Ectodermal cell (in vitro differentiated cells): ENCODE data around the gene ISCA2.

ENCODE experiments used
- H3K27ac ChIP-seq: 2 replicates; pipeline ENCODE4 v1.7.0; 2013; ENCODE audit warnings: mild to moderate bottlenecking, low read depth, low read length; ENCODE audit not compliant: insufficient read depth, poor library complexity, severe bottlenecking
- H3K27me3 ChIP-seq: 2 replicates; pipeline ENCODE4 v1.7.0; 2013; ENCODE audit warnings: mild to moderate bottlenecking, low read length; ENCODE audit not compliant: insufficient read depth, control insufficient read depth, poor library complexity, severe bottlenecking
- H3K36me3 ChIP-seq: one replicate; pipeline ENCODE4 v1.7.0; 2013; ENCODE audit warnings: low read length; ENCODE audit not compliant: control insufficient read depth, insufficient read depth
- H3K4me1 ChIP-seq: one replicate; pipeline ENCODE4 v1.7.0; 2013; ENCODE audit warnings: low read length; ENCODE audit not compliant: control insufficient read depth, insufficient read depth
- H3K4me3 ChIP-seq: 2 replicates; pipeline ENCODE4 v1.7.0; 2013; ENCODE audit warnings: low read depth, low read length, control low read depth; ENCODE audit not compliant: insufficient read depth
- H3K9me3 ChIP-seq: 2 replicates; pipeline ENCODE4 v1.7.0; 2013; ENCODE audit warnings: mild to moderate bottlenecking, low read length, moderate library complexity; ENCODE audit not compliant: control insufficient read depth
- WGBS, 2 experiments: methylation state at CpG; one replicate each; pipeline ENCODE4 v1.1.7; 2013; ENCODE audit warnings: missing lambda C conversion rate in 2 of 2; 5-methylcytosine and 5-hydroxymethylcytosine counted together

The ISCA2 gene

GRCh38 chr14:74464785-74465184 is 28.8 kb upstream of the ISCA2 start:
- 96 to 97% methylated on average over 3 of the region's 3 CpGs for WGBS, 2 experiments

GRCh38 chr14:74465335-74465734 is 28.2 kb upstream of the ISCA2 start:
- 89 to 94% methylated on average over 2 of the region's 2 CpGs for WGBS, 2 experiments
- Histone ChIP-seq H3K9me3 (no peaks in the 10 kb centered on the region), H3K4me1 (no peaks in the 10 kb centered on the region), H3K27me3 (no peaks in the 10 kb centered on the region), H3K4me3 (no peak overlapping the region), H3K36me3 (no peaks in the 10 kb centered on the region), H3K27ac (no peak overlapping the region)

More at GRCh38 chr14:74464785-74465184, 28.8 kb upstream of the ISCA2 start:
- no peak overlapping the region for H3K4me3 ChIP-seq
- no peak overlapping the region for H3K27ac ChIP-seq
- no peaks in the 10 kb centered on the region for H3K36me3 ChIP-seq
- no peaks in the 10 kb centered on the region for H3K4me1 ChIP-seq
- no peaks in the 10 kb centered on the region for H3K27me3 ChIP-seq
- H3K9me3 ChIP-seq, result no peaks in the 10 kb centered on the region

- no peak overlapping the region for H3K4me3 ChIP-seq
- H3K36me3 ChIP-seq, result no peaks in the 10 kb centered on the region
- no peak overlapping the region for H3K27ac ChIP-seq
- 89 to 95% methylated on average over 3 of the region's 3 CpGs for WGBS, 2 experiments
- no peaks in the 10 kb centered on the region for H3K9me3 ChIP-seq
- no peaks in the 10 kb centered on the region for H3K27me3 ChIP-seq
- no peaks in the 10 kb centered on the region for H3K4me1 ChIP-seq
These were observed 25.1 kb upstream of the ISCA2 start for GRCh38 chr14:74468513-74468912.

- no peak overlapping the region for H3K4me3 ChIP-seq
- no peaks in the 10 kb centered on the region for H3K36me3 ChIP-seq
- H3K4me1 ChIP-seq, result no peaks in the 10 kb centered on the region
- 95 to 97% methylated on average over 7 of the region's 7 CpGs for WGBS, 2 experiments
- no peak overlapping the region for H3K27ac ChIP-seq
- H3K27me3 ChIP-seq, result no peaks in the 10 kb centered on the region
- no peaks in the 10 kb centered on the region for H3K9me3 ChIP-seq
These were observed 23.7 kb upstream of the ISCA2 start for GRCh38 chr14:74469548-74470518.

GRCh38 chr14:74472601-74473000 is 21.0 kb upstream of the ISCA2 start:
- Histone ChIP-seq H3K27me3 (no peaks in the 10 kb centered on the region), H3K4me3 (no peak overlapping the region), H3K36me3 (no peaks in the 10 kb centered on the region), H3K4me1 (peaks cover 13% of the 10 kb centered on the region), H3K9me3 (no peaks in the 10 kb centered on the region), H3K27ac (no peak overlapping the region)
- 91 to 96% methylated on average over 2 of the region's 2 CpGs for WGBS, 2 experiments

- Histone ChIP-seq H3K27ac (no peak overlapping the region), H3K9me3 (no peaks in the 10 kb centered on the region), H3K4me1 (peaks cover 20% of the 10 kb centered on the region), H3K36me3 (no peaks in the 10 kb centered on the region), H3K27me3 (no peaks in the 10 kb centered on the region), H3K4me3 (no peak overlapping the region)
- 86 to 95% methylated on average over 2 of the region's 2 CpGs for WGBS, 2 experiments
These were observed 19.2 kb upstream of the ISCA2 start for GRCh38 chr14:74474376-74474775.

GRCh38 chr14:74475678-74476077 is 17.9 kb upstream of the ISCA2 start:
- Histone ChIP-seq H3K9me3 (no peaks in the 10 kb centered on the region), H3K4me3 (no peak overlapping the region), H3K27ac (no peak overlapping the region), H3K27me3 (no peaks in the 10 kb centered on the region), H3K4me1 (peaks cover 20% of the 10 kb centered on the region), H3K36me3 (peaks cover 6% of the 10 kb centered on the region)
- 95 to 98% methylated on average over 3 of the region's 3 CpGs for WGBS, 2 experiments

GRCh38 chr14:74476107-74476506 is 17.5 kb upstream of the ISCA2 start:
- H3K9me3 ChIP-seq, result no peaks in the 10 kb centered on the region

GRCh38 chr14:74476607-74477006 is 17.0 kb upstream of the ISCA2 start:
- Histone ChIP-seq H3K4me1 (peaks cover 20% of the 10 kb centered on the region), H3K4me3 (no peak overlapping the region), H3K27ac (no peak overlapping the region), H3K36me3 (peaks cover 6% of the 10 kb centered on the region), H3K9me3 (no peaks in the 10 kb centered on the region), H3K27me3 (no peaks in the 10 kb centered on the region)
- 74 to 79% methylated on average over 3 of the region's 3 CpGs for WGBS, 2 experiments

More at GRCh38 chr14:74476107-74476506, 17.5 kb upstream of the ISCA2 start:
- H3K4me1 ChIP-seq, result peaks cover 20% of the 10 kb centered on the region
- no peak overlapping the region for H3K4me3 ChIP-seq
- peaks cover 6% of the 10 kb centered on the region for H3K36me3 ChIP-seq
- 90 to 94% methylated on average over 4 of the region's 4 CpGs for WGBS, 2 experiments
- no peaks in the 10 kb centered on the region for H3K27me3 ChIP-seq
- H3K27ac ChIP-seq, result no peak overlapping the region

GRCh38 chr14:74478996-74479635 is 14.4 kb upstream of the ISCA2 start:
- H3K27ac ChIP-seq, result no peak overlapping the region
- no peaks in the 10 kb centered on the region for H3K9me3 ChIP-seq
- H3K4me1 ChIP-seq, result peaks cover 20% of the 10 kb centered on the region
- H3K36me3 ChIP-seq, result peaks cover 7% of the 10 kb centered on the region
- H3K4me3 ChIP-seq, result no peak overlapping the region
- 96 to 98% methylated on average over 2 of the region's 2 CpGs for WGBS, 2 experiments
- H3K27me3 ChIP-seq, result no peaks in the 10 kb centered on the region
